OCI-LY1 (cell line): ENCODE data around the gene RTP5.
"Not testable (repeated sequence)": the region's sequence is repeated elsewhere in the genome, so short reads cannot be mapped to it uniquely, and the experiment has no call there.

Source experiments
- H2AFZ ChIP-seq: fragments of 200-600 bp; sonication (generic), shearing (Covaris generic); 2 replicates; pipeline ENCODE4 v1.6.0; 2014; ENCODE audit warnings: antibody characterized with exemption, mild to moderate bottlenecking, low read length
- H3F3A ChIP-seq: fragments of 200-600 bp; sonication (generic), shearing (Covaris generic); 2 replicates; pipeline ENCODE4 v1.6.0; 2014; ENCODE audit warnings: mild to moderate bottlenecking, antibody characterized with exemption, low read length, moderate library complexity; ENCODE audit not compliant: insufficient read depth
- H3K27ac ChIP-seq: fragments of 200-600 bp; sonication (generic); 2 replicates; pipeline ENCODE4 v1.5.1; 2014; ENCODE audit warnings: low read length, mixed run types, mild to moderate bottlenecking, low read depth; ENCODE audit not compliant: poor library complexity, severe bottlenecking
- H3K27me3 ChIP-seq: fragments of 200-600 bp; sonication (generic); 2 replicates; pipeline ENCODE4 v1.6.0; 2014; ENCODE audit warnings: antibody characterized with exemption, mild to moderate bottlenecking, low read length, moderate library complexity; ENCODE audit not compliant: insufficient read depth
- H3K36me3 ChIP-seq: fragments of 200-600 bp; sonication (generic); 2 replicates; pipeline ENCODE4 v1.6.1; 2014; ENCODE audit warnings: mild to moderate bottlenecking, antibody characterized with exemption, low read length, moderate library complexity, mixed read lengths; ENCODE audit not compliant: insufficient read depth
- H3K4me1 ChIP-seq: fragments of 200-600 bp; sonication (generic); 2 replicates; pipeline ENCODE4 v1.5.1; 2014; ENCODE audit warnings: mild to moderate bottlenecking, low read length, moderate library complexity; ENCODE audit not compliant: insufficient read depth, severe bottlenecking
- H3K4me2 ChIP-seq: fragments of 200-600 bp; sonication (generic), shearing (Covaris generic); 2 replicates; pipeline ENCODE4 v1.6.1; 2014; ENCODE audit warnings: low read length
- H3K4me3 ChIP-seq: fragments of 200-600 bp; sonication (generic); 2 replicates; pipeline ENCODE4 v1.5.1; 2014; ENCODE audit warnings: low read length, low read depth, mild to moderate bottlenecking, mixed read lengths; ENCODE audit not compliant: poor library complexity, severe bottlenecking
- H3K79me2 ChIP-seq: fragments of 200-600 bp; shearing (Covaris generic); 2 replicates; pipeline ENCODE4 v1.6.1; 2016; ENCODE audit warnings: mixed run types, low read length, mixed read lengths; ENCODE audit not compliant: insufficient read depth
- H3K9ac ChIP-seq: fragments of 200-600 bp; sonication (generic), shearing (Covaris generic); 2 replicates; pipeline ENCODE4 v1.6.1; 2014; ENCODE audit warnings: mild to moderate bottlenecking, low read length, mixed read lengths
- H3K9me2 ChIP-seq: fragments of 200-600 bp; sonication (generic), shearing (Covaris generic); 2 replicates; pipeline ENCODE4 v1.6.1; 2014; ENCODE audit warnings: low read depth, mild to moderate bottlenecking, low read length, mixed read lengths
- H3K9me3 ChIP-seq: fragments of 200-600 bp; shearing (Covaris generic); 2 replicates; pipeline ENCODE4 v1.6.1; 2014; ENCODE audit warnings: low read length, mixed read lengths
- H4K20me1 ChIP-seq: fragments of 200-600 bp; sonication (generic), shearing (Covaris generic); 2 replicates; pipeline ENCODE4 v1.6.0; 2016; ENCODE audit warnings: mild to moderate bottlenecking, low read length; ENCODE audit not compliant: insufficient read depth
- CTCF ChIP-seq: fragments of 200-600 bp; sonication (generic), shearing (Covaris generic); IDR thresholded peaks from 2 replicates; pipeline ENCODE4 v1.5.1; 2017; ENCODE audit warnings: mild to moderate bottlenecking, antibody characterized with exemption, low read length, moderate library complexity, mixed read lengths
- EZH2 ChIP-seq: fragments of 200-600 bp; sonication (generic), shearing (Covaris generic); IDR thresholded peaks from 2 replicates; pipeline ENCODE4 v1.8.0; 2017; ENCODE audit warnings: borderline replicate concordance, mixed run types, mild to moderate bottlenecking, antibody characterized with exemption, low read length, moderate library complexity, mixed read lengths

RTP5 gene

GRCh38 chr2:241906826-241907570 lies 37.5 kb downstream of the RTP5 start:
- TF ChIP-seq CTCF (no peak), EZH2 (no peak)
- Histone ChIP-seq H3K27ac (no peak overlapping the region), H3K4me1 (no peaks in the 10 kb centered on the region), H3K27me3 (no peaks in the 10 kb centered on the region), H3K9me2 (no peaks in the 10 kb centered on the region), H3K4me3 (no peak overlapping the region), H3K36me3 (no peaks in the 10 kb centered on the region), H3F3A (no peaks in the 10 kb centered on the region), H3K79me2 (no peaks in the 10 kb centered on the region), H3K9me3 (no peaks in the 10 kb centered on the region), H2AFZ (no peak overlapping the region), H3K9ac (no peak overlapping the region), H4K20me1 (no peaks in the 10 kb centered on the region), H3K4me2 (no peak overlapping the region)

- not testable (repeated sequence) for H3K27me3 ChIP-seq, H3K4me2 ChIP-seq, H3K9me3 ChIP-seq, H3K4me3 ChIP-seq, H3K36me3 ChIP-seq, H3F3A ChIP-seq, H3K79me2 ChIP-seq, H3K9me2 ChIP-seq, H2AFZ ChIP-seq, H3K4me1 ChIP-seq, H3K9ac ChIP-seq, H4K20me1 ChIP-seq, H3K27ac ChIP-seq
Measured at GRCh38 chr2:241907831-241908230, 38.3 kb downstream of the RTP5 start.

- no peak overlapping the region for H3K9ac ChIP-seq
- H2AFZ ChIP-seq = no peak overlapping the region
Measured at GRCh38 chr2:241908686-241909420, 39.3 kb downstream of the RTP5 start.

More at GRCh38 chr2:241908686-241909420, 39.3 kb downstream of the RTP5 start:
- H3K4me1 ChIP-seq = no peaks in the 10 kb centered on the region
- no peak overlapping the region; the same call in 1 of the 2 replicates for H3K4me2 ChIP-seq
- no peaks in the 10 kb centered on the region for H3K36me3 ChIP-seq
- no peaks in the 10 kb centered on the region for H3K9me3 ChIP-seq
- no peak overlapping the region for H3K27ac ChIP-seq
- no peaks in the 10 kb centered on the region for H3F3A ChIP-seq
- H3K27me3 ChIP-seq = no peaks in the 10 kb centered on the region
- no peaks in the 10 kb centered on the region for H3K9me2 ChIP-seq
- no peak for TF ChIP-seq EZH2
- no peak for TF ChIP-seq CTCF
- no peaks in the 10 kb centered on the region for H4K20me1 ChIP-seq
- H3K79me2 ChIP-seq = no peaks in the 10 kb centered on the region
- no peak overlapping the region for H3K4me3 ChIP-seq
